Fibroblast of pulmonary artery (primary cell): ENCODE data around the gene SERPINB6.

Experiments used
- DNase-seq: peaks from one replicate; pipeline ENCODE4 v3.0.0-alpha.2; 2010; ENCODE audit warnings: low read depth
- H3K4me3 ChIP-seq: replicated peaks from 2 replicates; pipeline ENCODE4 v1.5.1; 2011; ENCODE audit warnings: low read depth, mild to moderate bottlenecking, control low read depth, low read length, moderate library complexity
- CTCF ChIP-seq: IDR thresholded peaks from 2 replicates; pipeline ENCODE4 v1.5.1; 2011; ENCODE audit warnings: mild to moderate bottlenecking, control low read depth, low read length, inconsistent platforms; ENCODE audit errors: missing control alignments

SERPINB6 gene

GRCh38 chr6:2949536-2950083, 21.8 kb downstream of the SERPINB6 start:
- TF ChIP-seq CTCF = no peak
- no peak for DNase-seq
- H3K4me3 ChIP-seq = no peak overlapping the region

- H3K4me3 ChIP-seq = no peak overlapping the region
- no peak for DNase-seq
- no peak for TF ChIP-seq CTCF
Observed at GRCh38 chr6:2949121-2949520, 22.2 kb downstream of the SERPINB6 start.

GRCh38 chr6:2948228-2949025, 22.9 kb downstream of the SERPINB6 start:
- TF ChIP-seq CTCF = no peak
- no peak overlapping the region for H3K4me3 ChIP-seq
- no peak for DNase-seq

GRCh38 chr6:2947445-2947844, 23.9 kb downstream of the SERPINB6 start:
- H3K4me3 ChIP-seq = no peak overlapping the region
- no peak for DNase-seq
- no peak for TF ChIP-seq CTCF

GRCh38 chr6:2945153-2945452, 26.3 kb downstream of the SERPINB6 start:
- TF ChIP-seq CTCF = no peak
- no peak for DNase-seq
- no peak overlapping the region for H3K4me3 ChIP-seq

- no peak for DNase-seq
- H3K4me3 ChIP-seq = no peak overlapping the region
- TF ChIP-seq CTCF = no peak
Observed at GRCh38 chr6:2944405-2945152, 26.8 kb downstream of the SERPINB6 start.
